Glutamatergic neuron (in vitro differentiated cells): ENCODE measurements around the gene MAP2K6. TPM values are rescaled to one million over a fixed set of nuclear protein-coding genes. Genes with fewer than 3 reads are reported as not detected.

Source experiments
- DNase-seq: peaks from one replicate; pipeline ENCODE4 v3.0.0; 2022
- H3K27ac Mint-ChIP-seq: one replicate; pipeline ENCODE4 v1.8.0; 2020; ENCODE audit warnings: mild to moderate bottlenecking, mixed read lengths, inconsistent platforms; ENCODE audit not compliant: unreplicated experiment
- H3K27me3 Mint-ChIP-seq: one replicate; pipeline ENCODE4 v1.8.0; 2020; ENCODE audit warnings: mild to moderate bottlenecking, moderate library complexity, mixed read lengths, inconsistent platforms; ENCODE audit not compliant: unreplicated experiment
- H3K36me3 Mint-ChIP-seq: one replicate; pipeline ENCODE4 v1.8.0; 2020; ENCODE audit warnings: mild to moderate bottlenecking, mixed read lengths, inconsistent platforms; ENCODE audit not compliant: unreplicated experiment
- H3K4me1 Mint-ChIP-seq: one replicate; pipeline ENCODE4 v1.8.0; 2020; ENCODE audit warnings: mild to moderate bottlenecking, low read depth, mixed read lengths, inconsistent platforms; ENCODE audit not compliant: unreplicated experiment
- H3K4me3 Mint-ChIP-seq: one replicate; pipeline ENCODE4 v1.8.0; 2020; ENCODE audit warnings: mild to moderate bottlenecking, mixed read lengths, inconsistent platforms; ENCODE audit not compliant: unreplicated experiment
- H3K9me3 Mint-ChIP-seq: one replicate; pipeline ENCODE4 v1.8.0; 2020; ENCODE audit warnings: mild to moderate bottlenecking, moderate library complexity, mixed read lengths, inconsistent platforms; ENCODE audit not compliant: unreplicated experiment
- CTCF ChIP-seq: fragments of 200-600 bp; sonication (generic); IDR thresholded peaks from one replicate; pipeline ENCODE4 v1.5.0; 2021; ENCODE audit not compliant: partially characterized antibody, unreplicated experiment
- total RNA-seq: library from RNA; stranded (reverse); fragmentation: NEBNext Ultra II Directional; extraction: Animal tissue kit (Norgen Biotek cat#: 25700); gene quantifications from one replicate; pipeline ENCODE4 v1.2.1, GENCODE V29; 2021; ENCODE audit not compliant: unreplicated experiment

Gene MAP2K6
- total RNA-seq, 1 donor from 2014 or later = 28.3 TPM

- Mint-ChIP-seq H3K4me3 (no peak overlapping the region), H3K4me1 (no peaks in the 10 kb centered on the region), H3K36me3 (no peaks in the 10 kb centered on the region), H3K27me3 (no peaks in the 10 kb centered on the region), H3K9me3 (no peaks in the 10 kb centered on the region), H3K27ac (no peak overlapping the region)
- no peak for TF ChIP-seq CTCF
- DNase-seq = no peak
Observed at GRCh38 chr17:69597898-69598692, 183.6 kb downstream of the MAP2K6 start.

- Mint-ChIP-seq H3K27ac (no peak overlapping the region), H3K27me3 (no peaks in the 10 kb centered on the region), H3K9me3 (no peaks in the 10 kb centered on the region), H3K36me3 (no peaks in the 10 kb centered on the region), H3K4me3 (no peak overlapping the region), H3K4me1 (peaks cover 2% of the 10 kb centered on the region)
- DNase-seq = no peak
- TF ChIP-seq CTCF = no peak
Observed at GRCh38 chr17:69602972-69603371, 188.5 kb downstream of the MAP2K6 start.

Other genes with a start within 250 kb of the MAP2K6 start
- 4.2 TPM for gene ABCA10, start 185.9 kb upstream of the MAP2K6 start, total RNA-seq
- 485 TPM for gene ABCA5, start 87.6 kb upstream of the MAP2K6 start, total RNA-seq